Measurements from ENCODE around the gene ZBTB49. TPM values are rescaled to one million over a fixed set of nuclear protein-coding genes. Genes with fewer than 3 reads are reported as not detected.

ZBTB49 gene
- total RNA-seq, 4 donors from 2014 or later = 3.1 to 10.7 (median 7.6) TPM

GRCh38 chr4:4315461-4316149 lies 25.6 kb downstream of the ZBTB49 start:
- ATAC-seq (ENCODE audit: low FRiP score) = no peak
- no peak for DNase-seq (ENCODE audit: low spot score)
- TF ChIP-seq CTCF (IDR thresholded peaks at IDR 0.05) = no peak

- ATAC-seq (ENCODE audit: low FRiP score) (no peak), DNase-seq (ENCODE audit: low spot score) (no peak)
- no peak for TF ChIP-seq CTCF (IDR thresholded peaks at IDR 0.05)
Observed at GRCh38 chr4:4316150-4316495, 26.1 kb downstream of the ZBTB49 start.

- DNase-seq (ENCODE audit: low spot score) (no peak), ATAC-seq (ENCODE audit: low FRiP score) (no peak)
- no peak for TF ChIP-seq CTCF (IDR thresholded peaks at IDR 0.05)
Observed at GRCh38 chr4:4317496-4318232, 27.6 kb downstream of the ZBTB49 start.

GRCh38 chr4:4320528-4320927 lies 30.5 kb downstream of the ZBTB49 start:
- DNase-seq (ENCODE audit: low spot score) (no peak), ATAC-seq (ENCODE audit: low FRiP score) (no peak)
- no peak for TF ChIP-seq CTCF (IDR thresholded peaks at IDR 0.05)

GRCh38 chr4:4320951-4321714 lies 31.1 kb downstream of the ZBTB49 start:
- TF ChIP-seq CTCF (IDR thresholded peaks at IDR 0.05) = no peak
- ATAC-seq (ENCODE audit: low FRiP score) (no peak), DNase-seq (ENCODE audit: low spot score) (no peak)

DNA sequence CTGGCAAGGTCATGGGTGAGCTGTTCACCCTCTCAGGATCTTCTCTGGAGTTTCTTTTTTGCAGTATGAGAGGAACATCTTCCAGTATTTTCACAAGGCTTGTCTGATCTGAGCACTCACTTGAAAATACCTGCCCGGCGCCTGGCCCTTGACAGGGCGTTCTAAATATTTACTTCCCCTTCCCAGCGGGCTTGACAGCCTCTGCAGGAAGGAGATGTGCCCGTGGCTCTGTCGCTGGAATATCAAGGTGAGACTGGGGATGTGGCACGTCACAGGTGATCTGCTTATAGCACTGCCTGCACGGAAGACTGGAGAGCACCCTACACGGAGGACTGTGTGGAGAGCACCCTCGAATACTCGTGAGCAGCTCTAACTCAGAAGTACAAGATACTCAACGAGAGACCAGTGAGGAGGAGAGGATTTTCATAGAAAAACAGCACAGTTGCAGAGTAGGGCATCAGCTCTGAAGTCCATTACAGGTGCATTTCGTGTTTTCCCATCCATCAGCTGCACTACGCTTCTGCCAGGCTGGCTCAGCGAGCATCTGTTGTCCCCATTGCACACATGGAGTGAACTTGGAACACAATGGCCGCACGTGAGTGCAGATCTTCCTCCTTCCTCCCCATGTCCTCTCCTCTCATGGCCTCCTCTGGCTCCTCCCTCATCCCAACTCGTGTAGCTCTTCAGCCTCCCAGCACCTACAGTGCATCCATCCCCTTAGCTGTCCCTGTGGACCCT lies 32.1 kb downstream of the ZBTB49 start:
- no peak for TF ChIP-seq CTCF (IDR thresholded peaks at IDR 0.05)
- DNase-seq (ENCODE audit: low spot score) (no peak), ATAC-seq (ENCODE audit: low FRiP score) (no peak)

Measured in omental fat pad (tissue), 4 donors.